Thoracic aorta (tissue), 2 donors: ENCODE data around the gene FGGY. TPM values are rescaled to one million over a fixed set of nuclear protein-coding genes. Genes with fewer than 3 reads are reported as not detected.

Experiments
- ATAC-seq: fragments of 150-250 bp; one replicate; pipeline ENCODE4 v1.8.0; 2017; ENCODE audit warnings: low read depth; ENCODE audit not compliant: insufficient number of reproducible peaks, low FRiP score
- DNase-seq: peaks from one replicate; pipeline ENCODE4 v3.0.0-alpha.2; 2020; ENCODE audit warnings: low spot score
- H3K27ac ChIP-seq, 2 donors: fragments of 200-600 bp; sonication (generic); 1 replicate in 1 of 2; 2 replicates in 1 of 2; pipeline ENCODE4 v1.5.1; 2016; ENCODE audit warnings: mild to moderate bottlenecking in 2 of 2, moderate library complexity in 2 of 2
- H3K27me3 ChIP-seq: fragments of 200-600 bp; sonication (generic); replicated peaks from 2 replicates; pipeline ENCODE4 v1.6.0; 2016; ENCODE audit warnings: mild to moderate bottlenecking; ENCODE audit not compliant: insufficient read depth
- H3K36me3 ChIP-seq: fragments of 200-600 bp; sonication (generic); one replicate; pipeline ENCODE4 v1.5.1; 2016
- H3K4me1 ChIP-seq, 2 donors: fragments of 200-600 bp; sonication (generic); 1 replicate in 1 of 2; 2 replicates in 1 of 2; pipeline versions ENCODE4 v1.5.1 to v1.6.0; 2016; ENCODE audit warnings: low read depth in 2 of 2, mild to moderate bottlenecking in 1 of 2; ENCODE audit not compliant: control insufficient read depth in 1 of 2
- H3K4me3 ChIP-seq: fragments of 200-600 bp; sonication (generic); 2 replicates; pipeline ENCODE4 v1.5.1; 2016; ENCODE audit warnings: mild to moderate bottlenecking
- H3K9me3 ChIP-seq: fragments of 200-600 bp; sonication (generic); 2 replicates; pipeline ENCODE4 v1.5.1; 2016
- total RNA-seq, 2 donors: library from RNA; depleted of rRNA; stranded (reverse); fragments of >200 nt; gene quantifications; one replicate each; pipeline versions ENCODE4 v1.1.0 to v1.2.3, GENCODE V29; 2016
- TF ChIP-seq, protein P1 (sequence below): fragments of 200-600 bp; sonication (generic); IDR thresholded peaks from one replicate; pipeline ENCODE4 v1.5.1; 2019; ENCODE audit warnings: antibody characterized with exemption

The FGGY gene
- total RNA-seq, 2 donors from 2014 or later: 6.5 to 9.9 TPM

DNA sequence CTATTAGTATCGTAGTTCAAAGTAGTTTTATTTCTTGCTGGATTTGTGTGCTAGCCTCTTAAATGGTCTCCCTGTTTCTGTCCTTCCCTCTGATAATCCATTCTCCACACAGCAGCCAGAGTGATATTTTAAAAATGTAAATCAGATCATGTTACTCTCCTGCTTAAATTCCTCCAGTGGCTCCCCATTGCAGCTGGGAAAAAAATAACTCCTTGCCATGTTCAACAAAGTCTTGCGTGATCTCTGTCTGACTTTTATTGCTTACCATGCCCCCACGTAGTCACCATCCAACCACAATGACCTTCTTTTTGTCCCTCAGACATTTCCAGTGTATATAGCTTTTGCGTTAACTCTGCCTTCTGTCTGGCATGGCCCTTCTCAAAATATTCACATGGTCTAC lies 178.8 kb downstream of the FGGY start:
- Histone ChIP-seq H3K36me3 (no peaks in the 10 kb centered on the region), H3K4me1 (no peaks in the 10 kb centered on the region), H3K27ac (no peak overlapping the region), H3K4me3 (no peak overlapping the region), H3K27me3 (no peaks in the 10 kb centered on the region), H3K9me3 (no peaks in the 10 kb centered on the region)
- TF ChIP-seq, protein P1, sequence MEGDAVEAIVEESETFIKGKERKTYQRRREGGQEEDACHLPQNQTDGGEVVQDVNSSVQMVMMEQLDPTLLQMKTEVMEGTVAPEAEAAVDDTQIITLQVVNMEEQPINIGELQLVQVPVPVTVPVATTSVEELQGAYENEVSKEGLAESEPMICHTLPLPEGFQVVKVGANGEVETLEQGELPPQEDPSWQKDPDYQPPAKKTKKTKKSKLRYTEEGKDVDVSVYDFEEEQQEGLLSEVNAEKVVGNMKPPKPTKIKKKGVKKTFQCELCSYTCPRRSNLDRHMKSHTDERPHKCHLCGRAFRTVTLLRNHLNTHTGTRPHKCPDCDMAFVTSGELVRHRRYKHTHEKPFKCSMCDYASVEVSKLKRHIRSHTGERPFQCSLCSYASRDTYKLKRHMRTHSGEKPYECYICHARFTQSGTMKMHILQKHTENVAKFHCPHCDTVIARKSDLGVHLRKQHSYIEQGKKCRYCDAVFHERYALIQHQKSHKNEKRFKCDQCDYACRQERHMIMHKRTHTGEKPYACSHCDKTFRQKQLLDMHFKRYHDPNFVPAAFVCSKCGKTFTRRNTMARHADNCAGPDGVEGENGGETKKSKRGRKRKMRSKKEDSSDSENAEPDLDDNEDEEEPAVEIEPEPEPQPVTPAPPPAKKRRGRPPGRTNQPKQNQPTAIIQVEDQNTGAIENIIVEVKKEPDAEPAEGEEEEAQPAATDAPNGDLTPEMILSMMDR: no peak
- DNase-seq: no peak
- no peak for ATAC-seq

DNA sequence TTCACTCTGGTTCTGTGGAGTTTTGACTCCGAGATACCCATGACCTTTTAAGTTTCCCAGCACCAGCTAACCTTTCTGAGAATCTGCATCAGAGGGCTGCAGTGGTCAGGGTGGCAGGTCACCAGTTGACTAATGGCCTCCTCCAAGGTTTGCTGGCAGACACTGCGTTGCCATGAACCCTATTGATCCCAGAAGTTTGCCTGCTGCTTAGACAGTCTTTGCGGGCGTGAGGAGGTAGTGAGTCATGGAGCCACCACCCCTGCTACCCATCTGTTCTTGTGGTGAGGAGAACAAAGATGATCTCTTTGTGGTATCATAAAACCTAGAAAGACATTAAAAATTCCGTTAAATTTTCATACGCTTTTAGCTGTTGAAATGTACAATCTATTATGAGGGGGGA lies 180.4 kb downstream of the FGGY start:
- Histone ChIP-seq H3K27ac (no peak overlapping the region), H3K4me3 (no peak overlapping the region), H3K27me3 (no peaks in the 10 kb centered on the region), H3K9me3 (no peaks in the 10 kb centered on the region), H3K4me1 (no peaks in the 10 kb centered on the region), H3K36me3 (no peaks in the 10 kb centered on the region)
- no peak for DNase-seq
- no peak for ATAC-seq
- TF ChIP-seq, protein P1: no peak

DNA sequence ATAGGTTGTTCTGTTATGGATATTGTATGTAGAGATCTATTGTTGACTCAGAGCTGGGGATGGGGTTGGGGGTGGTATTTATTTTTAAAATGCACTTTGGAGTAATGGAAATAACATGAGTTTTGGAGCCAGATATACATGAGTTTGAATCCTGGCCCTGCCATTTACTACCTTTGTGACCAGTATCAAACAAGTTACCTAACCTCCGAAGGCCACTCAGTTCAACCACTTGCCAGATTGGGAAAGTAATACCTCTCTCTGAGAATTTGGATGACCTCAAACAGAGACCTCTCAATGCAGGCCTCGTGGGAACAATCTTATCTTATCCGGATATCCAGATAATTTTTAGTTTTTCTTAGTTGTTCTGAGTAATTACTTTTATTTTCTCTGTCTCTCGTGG lies 181.0 kb downstream of the FGGY start:
- no peak overlapping the region for H3K27ac ChIP-seq
- no peaks in the 10 kb centered on the region for H3K4me1 ChIP-seq
- DNase-seq (no peak), ATAC-seq (no peak)
- no peaks in the 10 kb centered on the region for H3K27me3 ChIP-seq
- H3K36me3 ChIP-seq: no peaks in the 10 kb centered on the region
- TF ChIP-seq, protein P1: no peak
- no peak overlapping the region for H3K4me3 ChIP-seq
- H3K9me3 ChIP-seq: no peaks in the 10 kb centered on the region

DNA sequence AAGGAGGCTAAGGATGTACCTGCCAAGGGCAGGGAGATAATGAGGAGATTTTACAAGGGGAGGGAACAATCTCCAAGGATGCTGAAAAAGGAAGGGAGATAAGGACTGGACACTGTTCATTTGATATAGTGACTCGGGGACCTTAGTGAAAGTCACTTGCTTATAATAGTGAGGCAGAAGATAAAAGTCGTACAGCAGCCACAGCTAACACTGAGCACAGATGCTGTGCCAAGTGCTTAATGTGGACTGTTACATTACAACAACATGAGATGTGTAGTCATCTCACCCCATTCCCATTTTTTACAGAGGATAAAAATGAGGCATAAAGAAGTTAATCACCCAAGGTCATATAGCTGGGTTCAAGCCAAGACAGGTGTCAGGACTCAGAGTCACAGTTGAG lies 181.9 kb downstream of the FGGY start:
- no peaks in the 10 kb centered on the region for H3K27me3 ChIP-seq
- no peak overlapping the region for H3K4me3 ChIP-seq
- no peak for ATAC-seq
- DNase-seq: no peak
- TF ChIP-seq, protein P1: no peak
- no peaks in the 10 kb centered on the region for H3K36me3 ChIP-seq
- no peak overlapping the region for H3K27ac ChIP-seq
- H3K4me1 ChIP-seq: peaks cover 0 to 8% of the 10 kb centered on the region in 2 donors
- H3K9me3 ChIP-seq: no peaks in the 10 kb centered on the region

DNA sequence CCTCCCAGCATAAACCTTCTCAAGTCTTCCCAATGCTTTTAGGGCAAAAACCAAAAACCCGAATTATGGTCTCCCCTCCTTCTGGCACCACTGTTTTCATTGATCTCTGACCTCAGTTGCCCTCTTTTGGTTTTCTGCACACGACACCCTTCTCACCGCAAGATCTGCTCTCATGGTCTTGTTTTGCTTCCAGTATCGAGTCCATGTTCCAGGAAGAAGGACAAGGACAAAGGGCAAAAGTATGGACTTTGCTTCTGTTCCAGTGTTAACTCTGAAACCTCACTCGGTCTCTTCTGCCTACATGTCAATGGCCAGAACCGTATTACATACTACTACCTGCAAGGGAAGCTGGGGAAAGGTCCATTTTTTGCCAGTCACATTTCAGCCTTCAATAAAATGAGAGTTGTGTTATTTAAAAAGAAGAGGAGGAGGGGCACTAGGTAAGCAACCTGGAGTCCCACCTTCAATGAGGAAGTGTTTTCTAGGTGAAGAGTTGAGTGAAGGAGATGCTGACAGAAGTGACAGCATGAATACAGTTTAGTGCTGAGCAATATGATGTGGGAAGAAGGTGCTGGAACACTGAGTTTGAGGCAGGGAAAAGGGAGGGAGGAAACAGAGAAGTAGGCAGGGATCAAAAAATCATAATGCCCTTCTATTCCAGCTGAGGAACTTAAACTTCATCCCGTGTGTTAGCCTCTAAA lies 183.4 kb downstream of the FGGY start:
- no peak overlapping the region for H3K4me3 ChIP-seq
- DNase-seq (no peak), ATAC-seq (no peak)

More for the DNA sequence above, 183.4 kb downstream of the FGGY start:
- TF ChIP-seq, protein P1: no peak
- no peaks in the 10 kb centered on the region for H3K36me3 ChIP-seq
- H3K27ac ChIP-seq: no peak overlapping the region
- H3K27me3 ChIP-seq: no peaks in the 10 kb centered on the region
- H3K4me1 ChIP-seq: peaks cover 2 to 14% of the 10 kb centered on the region in 2 donors
- no peaks in the 10 kb centered on the region for H3K9me3 ChIP-seq
